ENCODE measurements around the gene ADIRF. TPM values are rescaled to one million over a fixed set of nuclear protein-coding genes. Genes with fewer than 3 reads are reported as not detected.
"Not testable (repeated sequence)": the region's sequence is repeated elsewhere in the genome, so short reads cannot be mapped to it uniquely, and the experiment has no call there.

The ADIRF gene
- total RNA-seq = 0.41 TPM

GRCh38 chr10:86968271-86968993, at the start of gene ADIRF:
TSS of gene ADIRF (plus strand) at chr10:86968482. CDS start at chr10:86968545, 63 bp downstream.
- FAIRE-seq (no peak), DNase-seq (ENCODE audit: low spot score in 2 of 2) (no peak)

- DNase-seq (ENCODE audit: low spot score in 2 of 2) (no peak), FAIRE-seq (no peak)
Observed at GRCh38 chr10:86922553-86922961, 45.7 kb upstream of the ADIRF start.

- no peak for DNase-seq (ENCODE audit: low spot score in 2 of 2)
- FAIRE-seq = no peak
Observed at GRCh38 chr10:86929468-86930380, 38.6 kb upstream of the ADIRF start.

- DNase-seq (ENCODE audit: low spot score in 2 of 2) = no peak
- no peak for FAIRE-seq
Observed at GRCh38 chr10:86931872-86932271, 36.4 kb upstream of the ADIRF start.

GRCh38 chr10:86932674-86933073, 35.6 kb upstream of the ADIRF start:
- no peak for FAIRE-seq

GRCh38 chr10:86934162-86934711, 34.0 kb upstream of the ADIRF start:
- not testable (repeated sequence) for FAIRE-seq

More at GRCh38 chr10:86932674-86933073, 35.6 kb upstream of the ADIRF start:
- DNase-seq (ENCODE audit: low spot score in 2 of 2) = no peak

GRCh38 chr10:86936661-86937501, 31.4 kb upstream of the ADIRF start:
- no peak for FAIRE-seq

More at GRCh38 chr10:86934162-86934711, 34.0 kb upstream of the ADIRF start:
- DNase-seq (ENCODE audit: low spot score in 2 of 2) = not testable (repeated sequence)

GRCh38 chr10:86937502-86938154, 30.7 kb upstream of the ADIRF start:
- DNase-seq (ENCODE audit: low spot score in 2 of 2) = no peak
- no peak for FAIRE-seq

More at GRCh38 chr10:86936661-86937501, 31.4 kb upstream of the ADIRF start:
- no peak for DNase-seq (ENCODE audit: low spot score in 2 of 2)

- no peak for DNase-seq (ENCODE audit: low spot score in 2 of 2)
Observed at GRCh38 chr10:86938260-86938659, 30.0 kb upstream of the ADIRF start.

GRCh38 chr10:86940076-86940475, 28.2 kb upstream of the ADIRF start:
- FAIRE-seq; DNase-seq (ENCODE audit: low spot score in 2 of 2): not testable (repeated sequence)

More at GRCh38 chr10:86938260-86938659, 30.0 kb upstream of the ADIRF start:
- no peak for FAIRE-seq

- DNase-seq (ENCODE audit: low spot score in 2 of 2) (no peak), FAIRE-seq (no peak)
Observed at GRCh38 chr10:86940677-86941076, 27.6 kb upstream of the ADIRF start.

- DNase-seq (ENCODE audit: low spot score in 2 of 2) (no peak), FAIRE-seq (no peak)
Observed at GRCh38 chr10:86941426-86941825, 26.9 kb upstream of the ADIRF start.

- FAIRE-seq (no peak), DNase-seq (ENCODE audit: low spot score in 2 of 2) (no peak)
Observed at GRCh38 chr10:86941991-86942421, 26.3 kb upstream of the ADIRF start.

- DNase-seq (ENCODE audit: low spot score in 2 of 2) (no peak), FAIRE-seq (no peak)
Observed at GRCh38 chr10:86942441-86943315, 25.6 kb upstream of the ADIRF start.

GRCh38 chr10:86943316-86944030, 24.8 kb upstream of the ADIRF start:
- no peak for FAIRE-seq
- no peak for DNase-seq (ENCODE audit: low spot score in 2 of 2)

- FAIRE-seq (no peak), DNase-seq (ENCODE audit: low spot score in 2 of 2) (no peak)
Observed at GRCh38 chr10:86944031-86944419, 24.3 kb upstream of the ADIRF start.

GRCh38 chr10:86944471-86944870, 23.8 kb upstream of the ADIRF start:
- no peak for FAIRE-seq

GRCh38 chr10:86944907-86945306, 23.4 kb upstream of the ADIRF start:
- DNase-seq (ENCODE audit: low spot score in 2 of 2) (no peak), FAIRE-seq (no peak)

More at GRCh38 chr10:86944471-86944870, 23.8 kb upstream of the ADIRF start:
- DNase-seq (ENCODE audit: low spot score in 2 of 2) = no peak
